NCI-H187 (cell line): ENCODE data around the gene MPPED1.

Source experiments
- DNase-seq, 2 experiments: peaks; one replicate each; lab custom pipeline; 2025; lab: John Stamatoyannopoulos, UW

Gene MPPED1

GRCh38 chr22:43412808-43413795, 1.3 kb downstream of the MPPED1 start:
- DNase-seq: no peak

DNA sequence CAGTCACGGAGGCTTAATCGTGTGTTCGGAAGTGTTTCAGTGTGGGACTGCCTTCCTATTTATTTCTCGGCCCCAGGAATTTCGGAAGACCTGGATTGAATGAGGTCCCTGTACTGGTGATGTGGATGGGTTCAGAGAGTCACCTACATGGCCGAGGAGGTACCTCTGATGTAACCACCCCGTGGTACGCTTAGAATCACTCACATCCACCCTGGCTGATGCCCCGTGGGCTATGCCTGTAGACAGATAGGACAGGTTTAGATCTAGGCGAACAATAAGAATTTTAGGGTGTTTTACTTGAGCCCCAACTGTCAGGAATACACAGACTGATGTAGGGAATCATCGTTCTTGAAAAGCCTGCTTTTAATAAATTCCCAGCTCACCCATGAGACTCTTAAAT, 2.0 kb downstream of the MPPED1 start:
- DNase-seq: no peak

GRCh38 chr22:43415681-43416080, 3.9 kb downstream of the MPPED1 start:
- no peak for DNase-seq

- DNase-seq: no peak
Observed at GRCh38 chr22:43417555-43417954, 5.7 kb downstream of the MPPED1 start.

- DNase-seq: no peak
Observed at GRCh38 chr22:43418079-43418825, 6.4 kb downstream of the MPPED1 start.

- DNase-seq: no peak
Observed at GRCh38 chr22:43419371-43420080, 7.7 kb downstream of the MPPED1 start.

- DNase-seq: no peak
Observed at GRCh38 chr22:43421046-43421665, 9.3 kb downstream of the MPPED1 start.

- DNase-seq: no peak
Observed at GRCh38 chr22:43421914-43422615, 10.3 kb downstream of the MPPED1 start.

DNA sequence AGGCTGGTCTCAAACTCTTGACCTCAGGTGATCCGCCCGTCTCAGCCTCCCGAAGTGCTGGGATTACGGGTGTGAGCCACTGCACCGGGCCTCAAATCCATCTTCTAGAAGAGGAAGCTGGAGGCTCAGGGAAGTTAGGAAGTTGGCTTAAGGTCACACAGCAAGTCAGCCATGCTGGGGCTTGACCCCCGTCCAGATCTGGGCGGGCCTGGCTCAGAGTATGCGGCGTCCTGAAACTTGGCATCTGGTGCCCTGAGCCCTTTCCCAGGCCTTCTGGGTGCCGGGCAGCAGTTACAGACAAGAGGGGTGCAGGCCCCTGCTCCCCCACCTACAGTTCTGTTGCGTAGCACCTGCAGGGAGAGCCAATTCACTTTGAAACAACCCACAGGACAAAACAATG, 11.2 kb downstream of the MPPED1 start:
- no peak for DNase-seq

DNA sequence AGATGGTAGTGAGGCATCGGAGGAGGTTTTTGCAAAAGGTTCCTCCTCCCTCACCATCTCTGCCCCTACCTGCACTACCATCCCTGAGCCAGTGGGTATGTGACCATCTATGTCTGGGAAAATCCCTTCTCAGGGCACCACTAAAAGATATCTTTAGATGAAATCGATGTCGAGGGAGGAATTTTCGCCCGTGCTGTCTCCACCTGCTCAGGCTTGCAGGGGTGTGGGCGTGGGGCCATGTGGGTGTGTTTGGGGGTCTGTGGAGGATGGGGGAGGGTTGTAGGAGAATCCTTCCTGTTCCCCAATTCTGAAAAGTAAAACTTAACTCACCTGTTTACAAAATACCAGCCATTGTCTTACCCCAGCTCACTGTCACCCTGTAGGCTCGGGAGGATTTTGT, 12.4 kb downstream of the MPPED1 start:
- DNase-seq: no peak

DNA sequence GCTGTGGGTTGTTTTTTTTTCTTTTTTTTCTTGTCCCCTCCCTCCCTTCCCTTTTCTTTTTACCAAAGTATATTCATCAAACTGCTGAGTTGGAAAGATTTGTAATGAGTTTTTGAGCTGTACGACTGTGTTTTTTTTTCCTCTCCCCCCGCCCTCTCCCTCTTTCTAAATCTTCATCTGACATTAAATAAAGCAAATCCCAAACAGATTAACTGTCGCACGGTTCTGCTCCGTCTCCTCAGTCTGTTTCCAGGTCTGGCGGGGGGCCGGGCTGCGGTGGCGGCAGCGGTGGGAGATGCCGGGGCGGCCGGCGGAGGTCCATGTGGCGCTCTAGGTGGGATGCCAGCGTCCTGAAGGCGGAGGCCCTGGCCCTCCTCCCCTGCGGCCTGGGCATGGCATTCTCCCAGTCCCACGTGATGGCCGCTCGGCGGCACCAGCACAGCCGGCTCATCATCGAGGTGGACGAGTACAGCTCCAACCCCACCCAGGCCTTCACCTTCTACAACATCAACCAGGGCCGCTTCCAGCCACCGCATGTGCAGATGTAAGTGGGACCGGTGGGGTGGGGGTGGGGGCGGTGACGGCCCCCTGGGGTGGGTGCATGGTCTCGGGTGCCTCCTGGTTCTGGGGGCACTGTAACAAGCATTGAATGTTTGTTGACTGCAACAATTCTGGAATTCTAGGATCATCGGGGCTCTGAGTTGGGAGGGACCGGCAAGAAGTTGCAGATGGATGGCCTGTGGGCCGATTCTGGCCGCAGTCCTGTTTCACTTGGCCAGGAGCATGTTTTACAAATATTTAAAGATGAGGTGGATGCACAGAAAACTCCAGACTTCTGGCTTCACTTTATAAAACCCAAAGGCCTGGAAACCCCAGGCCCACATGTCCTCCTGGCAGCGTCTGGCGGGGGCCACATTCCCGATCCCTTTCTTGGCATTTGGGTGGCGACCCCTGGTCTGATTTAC, 13.1 kb downstream of the MPPED1 start:
- no peak for DNase-seq

- DNase-seq: no peak
Observed at GRCh38 chr22:43425976-43426785, 14.4 kb downstream of the MPPED1 start.

GRCh38 chr22:43426816-43427215, 15.0 kb downstream of the MPPED1 start:
- DNase-seq: no peak

DNA sequence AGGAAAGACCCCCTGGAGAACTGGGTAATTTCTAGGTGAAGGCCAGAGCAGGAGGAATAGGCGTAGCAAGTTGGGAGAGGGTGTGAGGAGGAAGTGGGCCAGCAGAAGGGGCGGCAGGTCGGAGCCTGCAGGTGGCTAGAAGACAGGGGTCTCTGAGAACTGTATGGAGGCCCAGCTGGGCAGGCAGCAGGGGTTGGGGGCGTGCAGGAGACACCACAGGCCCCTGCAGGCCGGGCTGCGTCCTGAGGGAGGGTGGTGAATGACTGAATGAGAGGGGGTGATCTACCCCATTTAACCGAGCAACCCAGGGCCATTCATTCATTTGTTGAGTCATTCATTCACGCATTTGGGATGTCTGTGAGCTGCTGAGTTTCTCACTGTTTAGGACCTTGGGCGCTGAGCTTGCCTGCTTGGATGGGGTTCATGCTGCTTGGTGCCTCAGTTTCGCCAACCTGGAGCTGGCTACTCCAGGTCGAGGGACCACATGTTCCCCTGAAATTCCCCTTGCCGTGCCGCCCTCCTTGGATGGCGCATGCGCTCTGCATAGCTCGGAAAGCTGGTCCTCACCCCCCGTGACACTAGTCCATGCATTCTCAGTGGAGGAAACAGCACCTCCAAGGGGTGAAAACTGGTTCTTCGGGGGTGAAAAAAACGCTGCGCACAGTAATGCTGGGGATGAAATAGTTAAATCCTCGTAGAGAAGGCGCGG, 15.6 kb downstream of the MPPED1 start:
- no peak for DNase-seq

DNA sequence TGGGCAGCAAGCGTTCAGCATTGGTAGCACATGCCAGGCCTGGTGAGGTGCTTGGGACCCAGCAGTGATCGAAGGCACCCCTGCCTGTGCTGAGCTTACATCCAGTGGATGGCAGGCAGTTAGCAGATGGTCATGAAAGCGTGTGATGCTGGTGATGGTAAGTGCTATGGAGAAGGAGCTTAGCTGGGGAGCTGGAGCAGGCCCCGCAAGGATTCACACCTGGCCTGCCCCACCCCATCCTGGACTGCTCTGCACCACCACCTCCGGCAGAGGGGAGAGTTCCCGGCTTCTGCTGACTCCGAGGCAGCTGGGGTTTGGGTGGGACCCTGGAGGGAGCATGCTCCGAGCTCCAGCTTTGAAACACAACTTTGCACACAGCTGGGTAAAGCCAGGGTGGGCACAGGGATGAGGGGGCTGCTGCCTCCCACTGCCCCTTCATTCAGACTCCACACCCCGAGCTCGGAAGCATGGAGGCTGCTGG, 16.2 kb downstream of the MPPED1 start:
- no peak for DNase-seq

DNA sequence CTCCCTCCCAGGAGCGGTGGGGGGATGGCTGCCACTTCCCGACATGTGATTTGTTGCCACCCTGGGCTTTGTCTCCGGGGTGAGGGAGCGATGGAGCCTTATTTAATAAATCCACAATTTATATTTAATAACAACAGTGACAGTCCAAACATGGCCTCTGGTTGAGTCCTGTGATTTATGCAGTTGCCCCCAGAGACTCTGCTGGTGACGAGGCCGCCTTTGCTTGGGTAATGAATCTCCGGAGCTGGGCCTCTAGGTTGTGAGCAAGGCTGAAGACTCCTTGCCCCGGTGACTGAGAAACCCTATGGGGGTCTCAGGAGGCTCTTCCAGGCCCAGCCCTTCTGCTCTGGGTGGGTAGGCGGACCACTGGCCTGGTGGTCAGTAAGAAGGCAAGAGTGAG, 16.7 kb downstream of the MPPED1 start:
- no peak for DNase-seq

- no peak for DNase-seq
Observed at GRCh38 chr22:43429426-43429825, 17.6 kb downstream of the MPPED1 start.

DNA sequence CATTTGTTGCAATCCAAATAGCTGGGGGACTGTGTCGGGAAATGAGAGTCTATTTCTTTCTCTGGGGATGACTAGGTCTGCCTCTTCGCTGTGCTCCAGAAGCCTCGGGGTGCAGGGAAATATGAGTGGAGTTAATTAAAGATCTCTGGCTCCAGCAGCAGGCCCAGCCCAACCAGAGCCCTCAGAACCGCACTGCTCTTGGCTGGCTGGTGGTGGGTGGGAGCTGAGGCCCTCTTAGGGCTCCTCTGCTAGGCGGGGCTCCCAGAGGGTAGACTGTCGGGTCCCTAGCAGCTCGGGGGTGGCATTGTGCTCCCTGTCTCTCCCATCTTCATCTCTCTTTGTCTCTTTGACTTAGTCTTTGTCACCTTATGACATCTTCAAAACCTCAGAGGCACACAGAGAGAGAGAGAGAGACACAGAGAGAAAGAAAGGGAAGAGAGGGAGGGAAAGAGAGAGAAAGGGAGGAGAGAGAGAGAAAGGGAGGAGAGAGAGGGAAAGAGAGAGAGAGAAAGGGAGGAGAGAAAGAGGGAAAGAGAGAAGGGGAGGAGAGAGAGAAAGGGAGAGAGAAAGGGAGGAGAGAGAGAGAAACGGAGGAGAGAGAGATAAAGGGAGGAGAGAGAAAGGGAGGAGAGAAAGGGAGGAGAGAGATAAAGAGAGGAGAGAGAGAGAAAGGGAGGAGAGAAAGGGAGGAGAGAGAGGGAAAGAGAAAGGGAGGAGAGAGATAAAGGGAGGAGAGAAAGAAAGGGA, 20.2 kb downstream of the MPPED1 start:
- no peak for DNase-seq
